ENCODE results near the gene EFEMP1.

The EFEMP1 gene

DNA sequence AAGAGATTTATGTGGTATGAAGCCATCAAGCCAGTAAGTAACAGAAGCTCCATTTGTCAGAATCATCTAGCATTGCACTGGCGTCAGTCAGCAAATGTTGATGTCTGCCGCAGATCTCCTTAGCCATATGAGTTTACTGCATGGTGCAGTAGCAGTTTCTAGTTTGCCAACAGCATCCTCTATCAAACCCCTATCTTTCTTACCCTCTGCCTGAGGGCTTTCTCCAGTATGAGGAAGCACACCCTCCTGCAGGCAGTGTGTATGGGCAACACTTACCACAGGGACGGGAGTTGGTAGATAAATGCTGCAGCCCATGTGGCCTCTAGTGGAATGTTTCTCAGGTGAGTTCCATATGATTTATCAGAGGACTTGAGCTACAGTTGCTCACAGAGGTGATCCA, 63.7 kb downstream of the EFEMP1 start:
- Histone ChIP-seq H3K4me1 (ENCODE audit: control insufficient read depth, insufficient read depth, low read length) (no peaks in the 10 kb centered on the region), H3K9ac (ENCODE audit: low read depth, low read length) (no peak overlapping the region), H3K27me3 (ENCODE audit: control insufficient read depth, insufficient read depth, low read length) (no peaks in the 10 kb centered on the region), H3K4me3 (ENCODE audit: low read depth, low read length) (no peak overlapping the region), H3K9me3 (ENCODE audit: control insufficient read depth, insufficient read depth, low read length) (no peaks in the 10 kb centered on the region), H3K36me3 (ENCODE audit: control insufficient read depth, insufficient read depth, low read length) (no peaks in the 10 kb centered on the region)

DNA sequence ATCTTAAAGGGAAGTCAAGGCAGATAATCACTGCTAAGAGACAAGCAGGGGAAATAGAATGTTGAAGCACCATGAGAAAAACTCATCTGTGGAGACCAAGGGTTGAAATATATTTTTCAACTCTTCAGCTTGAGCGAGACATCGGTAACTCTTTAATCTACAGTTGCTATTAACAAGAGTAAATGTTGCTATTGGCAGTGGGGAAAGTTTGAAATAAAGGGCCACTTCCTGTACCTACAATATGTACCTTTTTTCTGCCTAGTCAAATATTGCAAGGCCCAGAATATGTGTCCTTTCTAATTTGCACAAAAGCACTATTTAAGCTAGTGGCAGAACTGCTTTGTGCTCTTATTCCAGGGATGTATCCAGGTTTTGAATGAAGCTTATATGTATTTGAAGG, 65.8 kb downstream of the EFEMP1 start:
- H3K27me3 ChIP-seq (ENCODE audit: control insufficient read depth, insufficient read depth, low read length) = no peaks in the 10 kb centered on the region
- H3K4me1 ChIP-seq (ENCODE audit: control insufficient read depth, insufficient read depth, low read length) = no peaks in the 10 kb centered on the region

DNA sequence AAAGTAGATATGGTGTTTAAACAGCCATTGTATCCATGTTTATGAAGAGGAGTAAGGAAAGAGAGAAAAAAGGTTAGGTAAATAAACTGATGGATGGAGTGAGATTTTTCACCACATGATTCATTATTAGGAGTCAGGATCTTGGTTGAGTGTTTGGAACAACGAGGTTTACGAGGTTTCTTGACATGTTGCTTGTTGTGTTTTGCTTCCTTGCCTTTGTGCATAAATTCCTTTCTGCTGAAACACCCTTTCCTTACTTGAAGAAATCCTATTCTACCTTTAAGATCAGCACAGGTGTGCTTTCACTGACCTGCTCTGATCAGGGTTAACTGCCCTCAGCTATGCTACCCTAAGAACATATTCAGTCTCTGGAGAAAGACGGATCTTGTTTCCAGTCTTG, 66.6 kb downstream of the EFEMP1 start:
- H3K9me3 ChIP-seq (ENCODE audit: control insufficient read depth, insufficient read depth, low read length) = no peaks in the 10 kb centered on the region
- no peaks in the 10 kb centered on the region for H3K36me3 ChIP-seq (ENCODE audit: control insufficient read depth, insufficient read depth, low read length)
- no peaks in the 10 kb centered on the region for H3K4me1 ChIP-seq (ENCODE audit: control insufficient read depth, insufficient read depth, low read length)
- H3K27me3 ChIP-seq (ENCODE audit: control insufficient read depth, insufficient read depth, low read length) = no peaks in the 10 kb centered on the region
- no peak overlapping the region for H3K4me3 ChIP-seq (ENCODE audit: low read depth, low read length)
- H3K9ac ChIP-seq (ENCODE audit: low read depth, low read length) = no peak overlapping the region

More for the DNA sequence above, 65.8 kb downstream of the EFEMP1 start:
- no peak overlapping the region for H3K9ac ChIP-seq (ENCODE audit: low read depth, low read length)
- no peaks in the 10 kb centered on the region for H3K36me3 ChIP-seq (ENCODE audit: control insufficient read depth, insufficient read depth, low read length)
- H3K9me3 ChIP-seq (ENCODE audit: control insufficient read depth, insufficient read depth, low read length) = no peaks in the 10 kb centered on the region
- H3K4me3 ChIP-seq (ENCODE audit: low read depth, low read length) = no peak overlapping the region

DNA sequence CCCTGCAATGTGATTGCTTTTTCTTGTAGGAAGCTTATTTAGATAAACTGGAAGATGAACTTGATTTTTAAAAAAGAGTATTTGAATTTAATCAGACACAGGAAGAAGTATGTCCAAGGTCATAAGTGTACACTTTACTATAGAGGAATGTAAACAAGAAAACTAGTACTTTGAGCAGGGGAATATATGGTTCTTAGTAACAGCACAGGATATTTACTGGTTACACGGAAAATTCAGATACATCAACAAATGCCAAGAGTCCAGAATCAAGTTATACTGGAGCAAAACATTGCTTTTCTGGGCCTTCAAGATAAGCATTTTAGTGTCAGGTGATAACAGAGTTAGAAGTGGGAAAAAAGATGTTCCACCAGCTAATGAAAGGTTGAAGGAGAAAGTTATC, 75.5 kb downstream of the EFEMP1 start:
- H3K9ac ChIP-seq (ENCODE audit: low read depth, low read length) = no peak overlapping the region
- H3K4me1 ChIP-seq (ENCODE audit: control insufficient read depth, insufficient read depth, low read length) = no peaks in the 10 kb centered on the region
- no peaks in the 10 kb centered on the region for H3K9me3 ChIP-seq (ENCODE audit: control insufficient read depth, insufficient read depth, low read length)
- no peaks in the 10 kb centered on the region for H3K36me3 ChIP-seq (ENCODE audit: control insufficient read depth, insufficient read depth, low read length)
- H3K4me3 ChIP-seq (ENCODE audit: low read depth, low read length) = no peak overlapping the region
- H3K27me3 ChIP-seq (ENCODE audit: control insufficient read depth, insufficient read depth, low read length) = no peaks in the 10 kb centered on the region

- no peak overlapping the region for H3K9ac ChIP-seq (ENCODE audit: low read depth, low read length)
- H3K9me3 ChIP-seq (ENCODE audit: control insufficient read depth, insufficient read depth, low read length) = no peaks in the 10 kb centered on the region
- no peaks in the 10 kb centered on the region for H3K27me3 ChIP-seq (ENCODE audit: control insufficient read depth, insufficient read depth, low read length)
- H3K36me3 ChIP-seq (ENCODE audit: control insufficient read depth, insufficient read depth, low read length) = no peaks in the 10 kb centered on the region
- H3K4me3 ChIP-seq (ENCODE audit: low read depth, low read length) = no peak overlapping the region
- no peaks in the 10 kb centered on the region for H3K4me1 ChIP-seq (ENCODE audit: control insufficient read depth, insufficient read depth, low read length)
Measured at GRCh38 chr2:55846426-55846825, 77.2 kb downstream of the EFEMP1 start.

- H3K9me3 ChIP-seq (ENCODE audit: control insufficient read depth, insufficient read depth, low read length) = no peaks in the 10 kb centered on the region
- H3K36me3 ChIP-seq (ENCODE audit: control insufficient read depth, insufficient read depth, low read length) = no peaks in the 10 kb centered on the region
- peaks cover 2% of the 10 kb centered on the region for H3K4me1 ChIP-seq (ENCODE audit: control insufficient read depth, insufficient read depth, low read length)
- H3K27me3 ChIP-seq (ENCODE audit: control insufficient read depth, insufficient read depth, low read length) = no peaks in the 10 kb centered on the region
- no peak overlapping the region for H3K9ac ChIP-seq (ENCODE audit: low read depth, low read length)
- H3K4me3 ChIP-seq (ENCODE audit: low read depth, low read length) = no peak overlapping the region
Measured at GRCh38 chr2:55844986-55845385, 78.6 kb downstream of the EFEMP1 start.

- Histone ChIP-seq H3K9ac (ENCODE audit: low read depth, low read length) (no peak overlapping the region), H3K9me3 (ENCODE audit: control insufficient read depth, insufficient read depth, low read length) (no peaks in the 10 kb centered on the region), H3K4me1 (ENCODE audit: control insufficient read depth, insufficient read depth, low read length) (peaks cover 12% of the 10 kb centered on the region), H3K36me3 (ENCODE audit: control insufficient read depth, insufficient read depth, low read length) (no peaks in the 10 kb centered on the region), H3K27me3 (ENCODE audit: control insufficient read depth, insufficient read depth, low read length) (no peaks in the 10 kb centered on the region), H3K4me3 (ENCODE audit: low read depth, low read length) (no peak overlapping the region)
Measured at GRCh38 chr2:55843994-55844345, 79.6 kb downstream of the EFEMP1 start.

DNA sequence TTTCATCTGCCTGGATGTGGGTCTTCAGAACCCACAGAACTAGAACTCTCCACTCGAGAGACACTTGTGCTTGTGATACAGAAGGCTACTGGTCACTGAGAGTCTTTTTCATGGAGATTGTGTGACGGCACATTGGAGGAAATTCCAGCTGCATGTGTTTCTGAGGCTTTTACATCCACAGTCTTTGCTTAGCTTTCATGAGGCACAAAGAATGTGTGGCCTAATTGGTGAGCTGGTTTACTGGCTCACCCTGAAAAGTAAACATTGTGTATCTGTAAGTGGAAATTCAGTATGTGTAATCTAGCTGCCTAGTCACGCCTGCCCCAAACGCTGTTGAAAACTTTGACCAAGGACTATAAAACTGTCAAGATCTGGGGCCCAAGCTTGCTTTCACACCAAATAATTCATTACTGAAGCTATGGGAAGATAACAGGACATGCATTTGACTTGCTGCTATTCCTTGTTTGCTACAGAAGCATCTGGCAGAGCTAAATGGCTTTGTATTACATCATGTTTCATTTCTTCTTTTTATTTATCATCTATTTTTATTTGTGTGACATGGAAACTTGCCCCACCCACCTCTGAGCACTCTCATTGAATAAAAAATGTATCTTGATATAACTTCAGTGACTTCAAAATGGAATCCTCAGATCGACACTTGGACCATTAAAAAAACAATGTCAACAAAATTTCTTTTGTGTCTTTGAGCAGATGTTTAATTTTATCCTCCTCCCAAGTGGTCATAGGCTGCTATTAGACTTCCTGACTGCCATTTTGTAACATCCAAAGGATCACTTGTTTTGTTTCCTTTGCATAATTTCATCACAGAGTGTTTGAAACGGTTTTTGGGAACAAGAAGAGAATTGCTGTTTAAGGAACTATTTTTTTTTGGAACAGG, 80.2 kb downstream of the EFEMP1 start:
- Histone ChIP-seq H3K9ac (ENCODE audit: low read depth, low read length) (no peak overlapping the region), H3K4me3 (ENCODE audit: low read depth, low read length) (no peak overlapping the region)

DNA sequence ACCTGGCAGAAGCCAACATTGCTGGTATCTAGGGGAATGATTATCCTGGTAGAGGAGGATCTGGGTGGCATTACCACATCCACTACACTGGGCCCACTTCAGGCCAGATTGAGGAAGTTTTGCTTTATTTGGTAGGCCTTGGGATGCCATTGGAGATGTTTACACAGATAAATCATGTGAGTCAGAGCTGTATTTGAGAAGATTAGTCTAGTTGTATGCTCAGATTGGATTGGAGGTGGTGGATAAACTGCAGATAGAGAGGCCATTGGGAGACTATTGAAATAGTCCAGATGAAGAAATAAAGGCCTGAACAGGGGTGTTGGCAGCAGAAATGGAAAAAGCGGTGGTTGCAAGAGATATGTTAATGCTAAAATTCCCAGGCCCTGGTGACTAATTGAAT, 81.5 kb downstream of the EFEMP1 start:
- Histone ChIP-seq H3K4me3 (ENCODE audit: low read depth, low read length) (no peak overlapping the region), H3K4me1 (ENCODE audit: control insufficient read depth, insufficient read depth, low read length) (peaks cover 17% of the 10 kb centered on the region), H3K27me3 (ENCODE audit: control insufficient read depth, insufficient read depth, low read length) (no peaks in the 10 kb centered on the region), H3K9me3 (ENCODE audit: control insufficient read depth, insufficient read depth, low read length) (no peaks in the 10 kb centered on the region), H3K9ac (ENCODE audit: low read depth, low read length) (no peak overlapping the region), H3K36me3 (ENCODE audit: control insufficient read depth, insufficient read depth, low read length) (no peaks in the 10 kb centered on the region)

More for the DNA sequence above, 80.2 kb downstream of the EFEMP1 start:
- Histone ChIP-seq H3K4me1 (ENCODE audit: control insufficient read depth, insufficient read depth, low read length) (peaks cover 13% of the 10 kb centered on the region), H3K36me3 (ENCODE audit: control insufficient read depth, insufficient read depth, low read length) (no peaks in the 10 kb centered on the region), H3K9me3 (ENCODE audit: control insufficient read depth, insufficient read depth, low read length) (no peaks in the 10 kb centered on the region), H3K27me3 (ENCODE audit: control insufficient read depth, insufficient read depth, low read length) (no peaks in the 10 kb centered on the region)

- Histone ChIP-seq H3K27me3 (ENCODE audit: control insufficient read depth, insufficient read depth, low read length) (no peaks in the 10 kb centered on the region), H3K9me3 (ENCODE audit: control insufficient read depth, insufficient read depth, low read length) (no peaks in the 10 kb centered on the region), H3K4me3 (ENCODE audit: low read depth, low read length) (no peak overlapping the region), H3K36me3 (ENCODE audit: control insufficient read depth, insufficient read depth, low read length) (no peaks in the 10 kb centered on the region), H3K4me1 (ENCODE audit: control insufficient read depth, insufficient read depth, low read length) (peaks cover 17% of the 10 kb centered on the region), H3K9ac (ENCODE audit: low read depth, low read length) (no peak overlapping the region)
Measured at GRCh38 chr2:55840460-55840859, 83.1 kb downstream of the EFEMP1 start.

DNA sequence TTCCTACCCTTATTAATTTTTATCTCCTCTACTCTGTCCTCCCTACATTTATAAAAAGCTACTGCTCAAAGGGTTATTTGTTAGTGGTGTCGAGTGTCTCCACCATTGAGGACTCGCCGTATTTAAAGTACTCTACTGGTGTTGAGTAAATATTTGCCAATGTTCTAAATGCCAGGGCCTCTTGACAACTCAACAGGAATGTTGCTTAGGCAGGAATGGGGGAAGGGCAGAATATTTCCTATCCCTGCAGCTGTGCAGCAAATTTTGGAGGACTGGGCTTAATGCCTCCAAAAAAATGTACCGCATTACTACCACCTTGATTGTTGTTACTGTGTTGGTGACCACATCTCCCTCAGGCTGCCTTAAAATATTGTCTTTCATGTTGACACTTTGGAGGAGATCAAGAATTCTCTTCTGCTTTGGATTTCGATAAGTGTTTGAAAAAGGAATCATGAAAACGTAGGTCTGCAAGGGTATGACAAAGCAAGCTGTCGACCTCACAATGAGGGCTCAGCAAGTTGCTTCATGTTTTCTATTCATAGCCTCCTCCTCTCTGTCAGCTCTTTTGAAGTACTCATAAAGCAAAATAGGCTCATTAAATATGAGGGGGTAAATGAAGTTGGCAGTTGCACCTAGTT, 84.3 kb downstream of the EFEMP1 start:
- Histone ChIP-seq H3K36me3 (ENCODE audit: control insufficient read depth, insufficient read depth, low read length) (no peaks in the 10 kb centered on the region), H3K4me3 (ENCODE audit: low read depth, low read length) (no peak overlapping the region), H3K9ac (ENCODE audit: low read depth, low read length) (no peak overlapping the region), H3K4me1 (ENCODE audit: control insufficient read depth, insufficient read depth, low read length) (peaks cover 17% of the 10 kb centered on the region), H3K9me3 (ENCODE audit: control insufficient read depth, insufficient read depth, low read length) (no peaks in the 10 kb centered on the region), H3K27me3 (ENCODE audit: control insufficient read depth, insufficient read depth, low read length) (no peaks in the 10 kb centered on the region)

DNA sequence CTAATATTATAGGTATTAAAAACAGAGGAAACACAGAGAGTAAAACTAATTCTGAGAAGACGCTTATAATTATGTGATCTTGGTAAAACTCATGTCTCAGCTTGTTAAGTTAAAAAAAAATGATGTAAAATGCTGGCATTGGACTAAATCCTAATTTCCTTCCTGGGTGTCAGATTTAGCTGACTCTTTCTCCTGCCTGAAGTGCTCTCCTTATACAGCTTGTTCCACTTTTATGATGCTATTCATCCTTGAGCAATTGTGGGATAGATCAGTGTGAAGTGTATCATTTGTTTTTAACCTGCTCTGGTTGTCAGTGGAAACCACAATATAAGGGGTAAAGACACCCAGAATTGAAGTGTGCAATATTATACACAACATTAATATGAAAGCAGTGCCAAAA, 84.9 kb downstream of the EFEMP1 start:
- H3K4me1 ChIP-seq (ENCODE audit: control insufficient read depth, insufficient read depth, low read length) = peaks cover 17% of the 10 kb centered on the region

More for the DNA sequence above, 84.9 kb downstream of the EFEMP1 start:
- H3K9ac ChIP-seq (ENCODE audit: low read depth, low read length) = no peak overlapping the region
- no peak overlapping the region for H3K4me3 ChIP-seq (ENCODE audit: low read depth, low read length)
- no peaks in the 10 kb centered on the region for H3K36me3 ChIP-seq (ENCODE audit: control insufficient read depth, insufficient read depth, low read length)
- no peaks in the 10 kb centered on the region for H3K9me3 ChIP-seq (ENCODE audit: control insufficient read depth, insufficient read depth, low read length)
- no peaks in the 10 kb centered on the region for H3K27me3 ChIP-seq (ENCODE audit: control insufficient read depth, insufficient read depth, low read length)

Measured in iPS-15b (cell line).